Thymus (tissue), 11 donors: ENCODE results near the gene CHDH. TPM values are rescaled to one million over a fixed set of nuclear protein-coding genes. Genes with fewer than 3 reads are reported as not detected.
A peak's percentile ranks its signal among the peaks of the same experiment; 100 is the strongest.

Experiments used
- DNase-seq, 9 donors: peaks; one replicate each; pipeline ENCODE4 v3.0.0-alpha.2; 2013; ENCODE audit warnings: low spot score in 9 of 9, low read depth in 6 of 9, missing footprints in 1 of 9
- H3K27ac ChIP-seq, 2 donors: one replicate each; pipeline ENCODE4 v1.5.1; 2013; ENCODE audit warnings: control low read depth in 1 of 2, low read depth in 1 of 2, low read length in 1 of 2, mild to moderate bottlenecking in 1 of 2, moderate library complexity in 1 of 2
- H3K27me3 ChIP-seq, 2 donors: one replicate each; pipeline ENCODE4 v1.5.1; 2013; ENCODE audit warnings: low read length in 1 of 2; ENCODE audit not compliant: control insufficient read depth in 2 of 2, insufficient read depth in 1 of 2
- H3K36me3 ChIP-seq, 2 donors: one replicate each; pipeline ENCODE4 v1.5.1; 2013; ENCODE audit warnings: low read length in 1 of 2, mild to moderate bottlenecking in 1 of 2, moderate library complexity in 1 of 2; ENCODE audit not compliant: control insufficient read depth in 2 of 2, insufficient read depth in 2 of 2
- H3K4me1 ChIP-seq, 2 donors: one replicate each; pipeline ENCODE4 v1.5.1; 2013; ENCODE audit warnings: low read length in 2 of 2; ENCODE audit not compliant: control insufficient read depth in 2 of 2, insufficient read depth in 2 of 2
- H3K4me3 ChIP-seq, 2 donors: one replicate each; pipeline ENCODE4 v1.5.1; 2013; ENCODE audit warnings: low read length in 2 of 2, control low read depth in 1 of 2, mild to moderate bottlenecking in 1 of 2
- H3K9me3 ChIP-seq, 2 donors: one replicate each; pipeline ENCODE4 v1.5.1; 2013; ENCODE audit warnings: low read length in 1 of 2, mild to moderate bottlenecking in 1 of 2; ENCODE audit not compliant: control insufficient read depth in 2 of 2, insufficient read depth in 1 of 2
- WGBS: extraction: QIAGEN DNeasy Blood & Tissue Kit; methylation state at CpG from one replicate; pipeline ENCODE4 v1.1.7; 2013; 5-methylcytosine and 5-hydroxymethylcytosine counted together
- polyA plus RNA-seq: library from polyadenylated mRNA; stranded (reverse); fragments of 200-250 nt; gene quantifications from one replicate; pipeline ENCODE4 v1.2.3, GENCODE V29; 2013
- total RNA-seq: library from RNA; stranded (reverse); fragments of 120-200 nt; gene quantifications from one replicate; pipeline ENCODE4 v1.2.4, GENCODE V29; 2013
- donor health status: healthy.

Gene CHDH
- total and polyA plus RNA-seq, 2 donors = 0.38 to 0.57 TPM

GRCh38 chr3:53775834-53776251 is 70.4 kb downstream of the CHDH start:
- Histone ChIP-seq H3K4me3 (no peak overlapping the region), H3K27ac (no peak overlapping the region), H3K9me3 (no peaks in the 10 kb centered on the region), H3K36me3 (no peaks in the 10 kb centered on the region), H3K27me3 (no peaks in the 10 kb centered on the region), H3K4me1 (peaks cover 0 to 23% of the 10 kb centered on the region in 2 donors)
- 95% methylated on average over 5 of the region's 5 CpGs for WGBS
- DNase-seq = no peak

DNA sequence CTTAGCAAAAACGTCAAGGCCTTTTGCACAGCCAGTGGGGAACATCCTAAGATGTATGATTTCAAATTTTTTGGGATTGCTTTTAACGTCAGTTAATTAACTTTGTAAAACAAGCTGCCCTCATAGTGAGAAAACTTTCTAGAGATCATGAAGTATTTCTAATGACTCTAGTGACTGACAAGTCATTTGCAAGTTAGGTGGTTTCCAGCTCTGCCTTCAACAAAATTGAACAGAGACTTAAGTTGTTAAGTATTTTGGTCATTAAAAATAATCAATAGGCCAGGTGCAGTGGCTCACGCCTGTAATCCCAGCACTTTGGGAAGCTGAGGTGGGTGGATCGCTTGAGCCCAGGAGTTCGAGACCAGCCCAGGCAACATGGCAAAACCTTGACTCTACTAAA is 71.2 kb downstream of the CHDH start:
- H3K27me3 ChIP-seq = no peaks in the 10 kb centered on the region
- H3K36me3 ChIP-seq = no peaks in the 10 kb centered on the region
- peaks cover 0 to 23% of the 10 kb centered on the region in 2 donors for H3K4me1 ChIP-seq
- DNase-seq = no peak
- H3K4me3 ChIP-seq = no peak overlapping the region
- H3K27ac ChIP-seq = no peak overlapping the region
- no peaks in the 10 kb centered on the region for H3K9me3 ChIP-seq
- WGBS = 91% methylated on average over 5 of the region's 5 CpGs

DNA sequence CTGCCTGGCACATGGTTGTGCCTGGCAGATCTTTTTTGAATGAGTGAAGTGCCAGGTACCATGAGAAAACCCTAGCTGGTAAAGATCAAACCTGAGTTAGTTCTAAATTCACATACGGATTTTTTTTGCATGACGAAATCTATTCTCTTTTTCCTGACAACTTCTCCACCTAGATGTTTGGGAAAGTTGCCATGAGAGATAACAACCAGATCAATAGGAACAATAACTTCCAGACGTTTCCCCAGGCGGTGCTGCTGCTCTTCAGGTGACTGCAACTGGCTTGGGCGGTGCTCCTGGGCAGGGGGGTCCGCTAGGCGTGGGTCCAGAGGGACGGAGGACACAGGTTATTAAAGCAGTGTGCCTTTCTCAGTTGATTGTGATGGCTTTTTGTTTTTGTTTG is 71.8 kb downstream of the CHDH start:
- H3K27ac ChIP-seq = no peak overlapping the region
- WGBS = 93% methylated on average over 8 of the region's 8 CpGs
- no peak for DNase-seq
- H3K4me3 ChIP-seq = no peak overlapping the region
- peaks cover 0 to 24% of the 10 kb centered on the region in 2 donors for H3K4me1 ChIP-seq
- H3K27me3 ChIP-seq = no peaks in the 10 kb centered on the region
- H3K36me3 ChIP-seq = no peaks in the 10 kb centered on the region
- no peaks in the 10 kb centered on the region for H3K9me3 ChIP-seq

- H3K36me3 ChIP-seq = no peaks in the 10 kb centered on the region
- no peaks in the 10 kb centered on the region for H3K9me3 ChIP-seq
- H3K27me3 ChIP-seq = no peaks in the 10 kb centered on the region
- peak in 4 of 9 donors; percentile 10 to 77 (median 20) for DNase-seq
- 80% methylated on average over 10 of the region's 10 CpGs for WGBS
- H3K4me3 ChIP-seq = no peak overlapping the region
- no peak overlapping the region for H3K27ac ChIP-seq
- peaks cover 0 to 30% of the 10 kb centered on the region in 2 donors for H3K4me1 ChIP-seq
Observed at GRCh38 chr3:53773611-53774368, 72.4 kb downstream of the CHDH start.

- Histone ChIP-seq H3K4me1 (peaks cover 0 to 34% of the 10 kb centered on the region in 2 donors), H3K27ac (no peak overlapping the region), H3K9me3 (no peaks in the 10 kb centered on the region), H3K27me3 (no peaks in the 10 kb centered on the region), H3K36me3 (no peaks in the 10 kb centered on the region), H3K4me3 (no peak overlapping the region)
- DNase-seq = no peak
- WGBS = 94% methylated on average over 5 of the region's 5 CpGs
Observed at GRCh38 chr3:53773021-53773436, 73.2 kb downstream of the CHDH start.

DNA sequence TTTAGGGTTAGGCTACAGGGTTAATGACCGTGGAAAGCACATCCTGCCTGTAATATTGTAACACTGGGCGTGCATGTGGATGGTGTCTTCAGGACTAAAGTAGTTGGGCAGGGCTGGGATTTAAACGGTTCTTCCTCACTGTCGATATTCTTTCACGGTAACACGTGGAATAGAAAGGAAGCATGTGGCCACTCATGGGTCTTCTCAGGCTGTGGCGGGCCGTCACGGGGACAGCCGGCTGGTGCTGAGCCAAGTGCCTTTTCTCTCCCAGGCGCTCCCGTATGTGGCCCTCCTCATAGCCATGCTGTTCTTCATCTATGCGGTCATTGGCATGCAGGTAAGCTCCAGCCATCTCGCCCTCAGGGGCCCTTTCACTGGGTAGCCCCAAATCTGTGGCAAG is 73.7 kb downstream of the CHDH start:
- 97% methylated on average over 14 of the region's 14 CpGs for WGBS
- Histone ChIP-seq H3K4me3 (no peak overlapping the region), H3K36me3 (no peaks in the 10 kb centered on the region), H3K4me1 (peaks cover 0 to 29% of the 10 kb centered on the region in 2 donors), H3K27me3 (no peaks in the 10 kb centered on the region), H3K27ac (no peak overlapping the region), H3K9me3 (no peaks in the 10 kb centered on the region)
- DNase-seq = no peak

DNA sequence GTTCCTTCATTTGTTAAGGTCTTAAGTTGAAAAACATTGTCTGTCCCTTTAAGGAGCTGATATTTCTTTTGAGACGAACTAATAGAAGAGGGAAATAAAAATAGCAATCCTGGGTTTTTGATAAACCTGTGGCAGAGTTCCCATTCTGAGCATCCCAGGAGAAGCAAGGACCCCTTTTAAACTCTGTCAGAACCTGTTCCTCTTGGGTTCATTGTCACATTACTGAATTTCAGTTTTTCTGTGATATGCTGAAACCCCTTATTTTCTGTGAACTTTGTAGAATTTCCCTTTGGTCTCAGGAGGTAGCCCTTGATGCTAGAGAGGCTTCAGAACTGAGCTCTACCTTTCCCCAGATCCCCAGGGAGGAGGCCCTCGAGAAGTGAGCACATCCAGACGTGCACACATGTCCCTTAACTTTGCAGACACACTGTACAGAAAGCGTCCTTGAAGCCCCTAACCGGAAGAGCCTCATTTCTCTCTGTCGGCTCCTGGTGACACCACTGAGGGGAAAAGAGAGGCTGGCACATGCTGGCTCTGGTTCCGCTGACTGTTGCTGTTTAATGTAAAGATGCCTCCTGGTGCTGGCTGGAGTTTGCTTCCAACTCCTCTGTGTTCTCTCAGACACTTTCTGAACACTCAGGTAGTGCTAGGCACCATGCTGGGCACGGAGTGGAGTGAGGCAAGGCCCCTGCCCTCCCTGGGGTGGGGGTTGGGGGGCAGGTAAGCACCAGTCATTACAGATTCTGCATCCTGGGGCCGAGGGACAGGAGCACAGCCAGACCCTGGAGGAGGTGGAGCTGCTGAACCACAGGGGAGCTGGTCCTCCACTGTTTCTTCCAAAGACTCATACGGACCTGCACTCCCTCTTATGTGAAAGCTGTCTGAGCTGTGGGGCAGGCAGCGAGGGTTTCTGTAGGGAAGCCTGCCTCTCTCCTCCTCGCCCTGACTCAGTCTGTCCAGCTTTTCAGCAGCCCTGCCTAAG is 77.5 kb downstream of the CHDH start:
- H3K4me1 ChIP-seq = peaks cover 0 to 14% of the 10 kb centered on the region in 2 donors
- no peaks in the 10 kb centered on the region for H3K27me3 ChIP-seq
- H3K36me3 ChIP-seq = no peaks in the 10 kb centered on the region
- peak in 1 of 9 donors; percentile 53 for DNase-seq
- H3K4me3 ChIP-seq = no peak overlapping the region
- WGBS = 88% methylated on average over 12 of the region's 12 CpGs
- H3K27ac ChIP-seq = no peak overlapping the region
- no peaks in the 10 kb centered on the region for H3K9me3 ChIP-seq

DNA sequence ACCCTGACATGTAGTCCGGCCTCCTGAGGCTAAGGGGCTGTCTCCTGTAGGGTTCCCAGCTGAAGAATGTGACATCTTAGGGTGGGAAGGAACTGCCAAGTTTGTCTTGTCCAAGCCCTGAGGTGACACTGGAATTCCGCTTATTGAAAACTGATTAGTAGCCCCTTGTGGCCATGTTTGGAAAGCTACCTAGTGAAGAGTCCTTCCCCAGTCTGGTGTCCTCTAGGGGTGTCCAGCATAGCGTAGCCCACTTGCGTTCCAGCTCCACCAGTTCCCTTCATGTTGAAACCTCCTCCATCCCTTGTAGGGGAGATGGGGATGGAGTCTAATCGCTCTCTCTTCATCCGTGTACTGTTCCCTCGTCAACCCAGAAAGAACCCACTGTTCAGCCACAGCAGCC is 79.5 kb downstream of the CHDH start:
- Histone ChIP-seq H3K36me3 (no peaks in the 10 kb centered on the region), H3K27me3 (no peaks in the 10 kb centered on the region), H3K27ac (no peak overlapping the region), H3K9me3 (no peaks in the 10 kb centered on the region), H3K4me1 (peaks cover 0 to 11% of the 10 kb centered on the region in 2 donors), H3K4me3 (no peak overlapping the region)
- WGBS = 98% methylated on average over 7 of the region's 7 CpGs
- DNase-seq = no peak

DNA sequence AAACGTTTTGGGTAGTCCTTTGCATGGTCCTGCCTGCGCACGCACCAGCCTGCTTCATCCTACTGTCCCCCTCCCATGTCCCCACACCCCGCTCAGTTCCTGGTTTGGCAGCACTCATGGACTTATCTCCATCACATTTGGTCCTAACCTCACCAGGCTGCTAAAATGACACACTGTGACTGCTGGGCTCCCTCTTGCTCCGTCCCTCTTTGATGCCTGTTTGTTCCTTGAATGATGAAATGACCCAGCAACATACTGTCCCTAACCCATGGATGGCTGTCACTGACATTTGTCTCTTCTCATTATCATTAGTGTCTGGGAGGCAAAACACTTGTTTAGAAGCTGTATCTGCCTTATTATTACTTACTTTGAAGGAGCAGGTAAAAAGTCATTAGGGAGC is 80.5 kb downstream of the CHDH start:
- Histone ChIP-seq H3K27me3 (no peaks in the 10 kb centered on the region), H3K27ac (no peak overlapping the region), H3K36me3 (no peaks in the 10 kb centered on the region), H3K9me3 (no peaks in the 10 kb centered on the region), H3K4me1 (peaks cover 0 to 11% of the 10 kb centered on the region in 2 donors), H3K4me3 (no peak overlapping the region)
- DNase-seq = no peak
- WGBS = 95% methylated on average over 5 of the region's 5 CpGs
